ENCODE measurements around the gene GRIN2A.

GRCh38 chr16:9932000-9932399 lies 250.2 kb downstream of the GRIN2A start:
- TF ChIP-seq POLR2A (IDR thresholded peaks at IDR 0.05; ENCODE audit: low read depth, low read length) (no peak), TAF1 (IDR thresholded peaks at IDR 0.05; ENCODE audit: borderline replicate concordance, low read depth, low read length) (no peak), POLR2AphosphoS5 (IDR thresholded peaks at IDR 0.05; ENCODE audit: low read depth, low read length) (no peak)
